Coronary artery (tissue), 2 donors: Measurements from ENCODE around the gene FBXW12.
"Not testable (repeated sequence)": the region's sequence is repeated elsewhere in the genome, so short reads cannot be mapped to it uniquely, and the experiment has no call there.

ENCODE experiments used
- DNase-seq: peaks from one replicate; pipeline ENCODE4 v3.0.0-alpha.2; 2017; ENCODE audit warnings: low spot score
- H3K27ac ChIP-seq, 2 donors: fragments of 200-600 bp; sonication (generic); one replicate each; pipeline ENCODE4 v1.5.1; 2016 to 2019
- H3K4me3 ChIP-seq: fragments of 200-600 bp; sonication (generic); 2 replicates; pipeline ENCODE4 v1.5.1; 2016; ENCODE audit warnings: mild to moderate bottlenecking, moderate library complexity
- TF ChIP-seq, protein P1 (sequence below): fragments of 200-600 bp; sonication (generic); IDR thresholded peaks from one replicate; pipeline ENCODE4 v1.5.1; 2019; ENCODE audit warnings: antibody characterized with exemption

Gene FBXW12

GRCh38 chr3:48371651-48372376 lies at the start of gene FBXW12:
TSS of gene FBXW12 (plus strand) at chr3:48372219. CDS start at chr3:48372768, 549 bp downstream.
- no peak within 1 kb of the TSS for H3K4me3 ChIP-seq
- DNase-seq, result no peak
- TF ChIP-seq, protein P1, sequence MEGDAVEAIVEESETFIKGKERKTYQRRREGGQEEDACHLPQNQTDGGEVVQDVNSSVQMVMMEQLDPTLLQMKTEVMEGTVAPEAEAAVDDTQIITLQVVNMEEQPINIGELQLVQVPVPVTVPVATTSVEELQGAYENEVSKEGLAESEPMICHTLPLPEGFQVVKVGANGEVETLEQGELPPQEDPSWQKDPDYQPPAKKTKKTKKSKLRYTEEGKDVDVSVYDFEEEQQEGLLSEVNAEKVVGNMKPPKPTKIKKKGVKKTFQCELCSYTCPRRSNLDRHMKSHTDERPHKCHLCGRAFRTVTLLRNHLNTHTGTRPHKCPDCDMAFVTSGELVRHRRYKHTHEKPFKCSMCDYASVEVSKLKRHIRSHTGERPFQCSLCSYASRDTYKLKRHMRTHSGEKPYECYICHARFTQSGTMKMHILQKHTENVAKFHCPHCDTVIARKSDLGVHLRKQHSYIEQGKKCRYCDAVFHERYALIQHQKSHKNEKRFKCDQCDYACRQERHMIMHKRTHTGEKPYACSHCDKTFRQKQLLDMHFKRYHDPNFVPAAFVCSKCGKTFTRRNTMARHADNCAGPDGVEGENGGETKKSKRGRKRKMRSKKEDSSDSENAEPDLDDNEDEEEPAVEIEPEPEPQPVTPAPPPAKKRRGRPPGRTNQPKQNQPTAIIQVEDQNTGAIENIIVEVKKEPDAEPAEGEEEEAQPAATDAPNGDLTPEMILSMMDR, result no peak
- H3K27ac ChIP-seq, result no peak within 1 kb of the TSS

DNA sequence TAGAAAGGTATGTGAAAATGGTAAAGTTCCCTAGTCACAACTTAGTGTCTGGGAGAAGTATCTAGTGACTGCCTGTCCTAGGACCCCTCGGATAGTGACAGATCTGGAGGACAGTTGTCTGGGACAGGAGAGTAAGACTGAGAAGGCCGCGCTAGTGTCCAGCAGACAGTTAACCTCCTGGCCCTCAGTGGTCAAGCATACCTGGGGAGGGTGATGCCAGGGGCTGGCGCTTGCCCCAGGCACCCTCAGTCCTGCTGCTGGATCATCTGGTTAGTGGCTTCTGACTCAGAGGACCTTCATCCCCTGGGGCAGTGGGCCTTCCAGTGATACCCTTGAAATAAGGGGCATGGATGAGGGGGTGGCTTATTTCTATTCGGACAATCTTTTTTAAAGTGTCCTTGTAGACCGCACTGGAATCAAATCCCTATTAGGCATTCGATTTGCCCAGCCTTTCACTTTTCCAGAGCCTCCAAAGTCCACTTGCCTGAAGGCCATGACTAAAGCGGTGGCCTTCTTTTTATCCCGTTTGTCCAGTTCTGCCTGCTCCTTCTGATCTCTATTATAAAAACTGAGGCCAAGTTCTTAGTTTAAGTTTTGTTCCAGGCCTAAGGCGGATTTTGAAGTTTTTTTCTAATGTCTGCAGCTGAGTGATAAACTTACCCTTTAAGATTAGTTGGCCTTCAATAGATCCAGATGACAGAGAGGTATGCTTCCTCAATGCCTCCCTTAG lies 40.1 kb upstream of the FBXW12 start:
- H3K27ac ChIP-seq, DNase-seq, H3K4me3 ChIP-seq: not testable (repeated sequence)

DNA sequence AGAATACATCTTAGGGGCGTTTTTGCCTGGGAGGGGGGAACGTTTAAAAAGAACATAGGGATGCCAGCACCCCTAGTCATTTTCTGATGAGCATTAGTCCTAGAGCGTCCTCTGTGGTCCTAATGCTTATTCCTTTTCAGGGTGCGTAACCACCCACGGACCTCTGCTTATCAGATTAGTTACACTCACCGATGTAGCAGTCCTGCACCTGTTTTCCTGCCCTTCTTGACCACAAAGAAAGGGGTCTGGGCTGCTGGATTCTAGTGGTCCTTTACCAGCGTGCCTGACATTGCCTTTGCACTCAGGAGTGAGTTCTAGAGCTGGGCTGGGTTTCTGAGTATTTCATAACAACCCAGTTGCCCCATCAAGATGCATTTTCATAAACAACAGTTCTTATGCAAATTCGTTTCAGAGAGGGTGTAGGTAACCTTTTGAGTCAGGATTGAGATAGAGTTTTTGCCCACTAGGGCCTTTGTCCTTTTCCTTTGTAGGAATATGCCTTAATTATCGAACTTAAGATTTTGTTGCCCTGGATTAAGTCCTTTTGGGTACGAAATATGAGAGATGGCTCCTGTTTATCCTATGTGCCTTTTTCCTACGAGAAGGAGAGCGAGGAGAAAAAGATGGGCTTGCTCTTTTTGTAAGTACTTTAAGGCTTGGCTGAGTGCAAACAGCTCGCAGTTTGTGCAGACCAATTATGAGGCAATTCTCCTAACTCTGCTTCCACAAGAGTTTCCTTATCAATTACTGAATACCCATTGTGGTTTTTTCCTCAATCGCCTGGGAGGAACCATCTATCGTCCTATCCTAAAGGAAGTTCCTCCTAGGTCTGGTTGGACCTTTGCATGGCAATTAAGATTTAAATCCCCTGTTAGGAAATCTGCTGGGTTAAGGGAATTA lies 38.4 kb upstream of the FBXW12 start, which contains the start of gene SPINK8:
Gene SPINK8 (minus strand): TSS at position 316 of the 900 bp plus-strand sequence. CDS start 5,320 bp downstream, outside the sequence.
- H3K4me3 ChIP-seq, H3K27ac ChIP-seq, DNase-seq: not testable (repeated sequence)

DNA sequence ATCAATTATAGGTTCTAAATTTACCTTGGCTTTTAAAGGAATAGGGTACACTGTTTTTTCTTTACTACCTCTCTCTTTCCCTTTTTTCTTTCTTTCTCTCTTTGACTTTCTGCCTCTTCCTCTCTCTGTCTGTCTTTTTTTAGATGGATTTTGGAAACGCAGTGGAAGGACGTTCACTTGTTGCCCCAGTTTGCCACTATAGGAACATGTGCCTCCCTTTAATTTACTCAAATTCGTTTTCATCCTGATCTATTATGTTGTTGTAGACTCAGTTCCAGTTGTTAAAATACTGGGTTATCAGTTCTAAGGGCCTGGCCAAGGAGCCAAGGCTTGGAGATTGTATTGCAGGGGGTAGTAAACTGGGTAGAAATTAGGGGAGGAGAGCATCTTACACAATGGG lies 37.4 kb upstream of the FBXW12 start:
- TF ChIP-seq, protein P1, result no peak

GRCh38 chr3:48335286-48335685 lies 36.7 kb upstream of the FBXW12 start:
- H3K27ac ChIP-seq, H3K4me3 ChIP-seq, DNase-seq: not testable (repeated sequence)

More for the DNA sequence above, 37.4 kb upstream of the FBXW12 start:
- no peak overlapping the region for H3K27ac ChIP-seq
- no peak overlapping the region for H3K4me3 ChIP-seq
- no peak for DNase-seq

DNA sequence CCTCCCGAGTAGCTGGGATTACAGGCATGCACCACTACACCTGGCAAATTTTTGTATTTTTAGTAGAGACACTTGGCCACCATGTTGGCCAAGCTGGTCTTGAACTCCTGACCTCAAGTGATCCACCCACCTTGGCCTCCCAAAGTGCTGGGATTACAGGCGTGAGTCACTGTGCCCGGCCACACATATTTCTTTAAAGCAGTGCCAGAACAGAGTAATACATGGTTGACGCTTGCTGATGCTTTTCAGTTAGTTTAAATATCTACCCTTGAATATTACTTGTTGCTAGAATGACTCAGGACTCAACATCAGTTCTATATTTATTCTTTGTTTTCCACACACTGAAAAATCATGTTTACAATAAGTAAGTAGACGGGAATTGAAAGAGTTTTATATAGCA lies 34.5 kb upstream of the FBXW12 start:
- not testable (repeated sequence) for H3K4me3 ChIP-seq, H3K27ac ChIP-seq

DNA sequence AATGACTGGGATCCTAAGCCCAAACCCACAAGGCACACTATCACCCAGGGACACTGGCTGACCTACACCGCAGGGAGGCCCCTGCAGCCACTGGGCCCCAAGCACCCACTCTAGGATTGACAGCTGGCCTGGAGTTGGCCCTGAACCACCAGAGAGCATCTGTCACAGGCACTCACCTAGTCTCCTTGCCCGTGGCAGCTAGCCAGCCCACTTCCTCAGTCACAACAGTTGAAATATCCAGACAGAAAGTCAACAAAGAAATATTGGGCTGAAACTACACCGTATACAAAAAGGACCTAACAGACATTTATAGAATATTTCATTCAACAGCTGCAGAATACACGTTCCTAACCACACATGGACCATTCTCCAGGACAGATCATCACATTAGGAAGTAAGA lies 33.4 kb upstream of the FBXW12 start:
- Histone ChIP-seq H3K27ac (no peak overlapping the region), H3K4me3 (no peak overlapping the region)
- TF ChIP-seq, protein P1, result no peak
- DNase-seq, result no peak

More for the DNA sequence above, 34.5 kb upstream of the FBXW12 start:
- not testable (repeated sequence) for DNase-seq

GRCh38 chr3:48343432-48343831 lies 28.6 kb upstream of the FBXW12 start:
- Histone ChIP-seq H3K27ac (no peak overlapping the region), H3K4me3 (no peak overlapping the region)
- TF ChIP-seq, protein P1, result no peak
- DNase-seq, result no peak
